Testis (tissue), 2 donors: ENCODE results near the gene NID1.

Experiments
- POLR2A ChIP-seq: fragments of 450-650 bp; IDR thresholded peaks from one replicate; pipeline ENCODE4 v1.6.1; 2017; ENCODE audit warnings: antibody characterized with exemption, mild to moderate bottlenecking, moderate library complexity
- TF ChIP-seq, protein P1 (sequence below), 3 experiments: fragments of 450-650 bp in 2 of 3; fragments of 200-600 bp in 1 of 3; sonication (generic) in 1 of 3; IDR thresholded peaks; one replicate each; pipeline ENCODE4 v1.5.1; 2016 to 2019; ENCODE audit warnings: antibody characterized with exemption in 3 of 3, mild to moderate bottlenecking in 2 of 3, moderate library complexity in 1 of 3

- TF ChIP-seq, protein P1, sequence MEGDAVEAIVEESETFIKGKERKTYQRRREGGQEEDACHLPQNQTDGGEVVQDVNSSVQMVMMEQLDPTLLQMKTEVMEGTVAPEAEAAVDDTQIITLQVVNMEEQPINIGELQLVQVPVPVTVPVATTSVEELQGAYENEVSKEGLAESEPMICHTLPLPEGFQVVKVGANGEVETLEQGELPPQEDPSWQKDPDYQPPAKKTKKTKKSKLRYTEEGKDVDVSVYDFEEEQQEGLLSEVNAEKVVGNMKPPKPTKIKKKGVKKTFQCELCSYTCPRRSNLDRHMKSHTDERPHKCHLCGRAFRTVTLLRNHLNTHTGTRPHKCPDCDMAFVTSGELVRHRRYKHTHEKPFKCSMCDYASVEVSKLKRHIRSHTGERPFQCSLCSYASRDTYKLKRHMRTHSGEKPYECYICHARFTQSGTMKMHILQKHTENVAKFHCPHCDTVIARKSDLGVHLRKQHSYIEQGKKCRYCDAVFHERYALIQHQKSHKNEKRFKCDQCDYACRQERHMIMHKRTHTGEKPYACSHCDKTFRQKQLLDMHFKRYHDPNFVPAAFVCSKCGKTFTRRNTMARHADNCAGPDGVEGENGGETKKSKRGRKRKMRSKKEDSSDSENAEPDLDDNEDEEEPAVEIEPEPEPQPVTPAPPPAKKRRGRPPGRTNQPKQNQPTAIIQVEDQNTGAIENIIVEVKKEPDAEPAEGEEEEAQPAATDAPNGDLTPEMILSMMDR (IDR thresholded peaks at IDR 0.05): no peak
- no peak for TF ChIP-seq POLR2A
Observed at GRCh38 chr1:236021424-236022135, 43.3 kb downstream of the NID1 start.
